Osteocyte (in vitro differentiated cells): ENCODE data around the gene GAD2. TPM values are rescaled to one million over a fixed set of nuclear protein-coding genes. Genes with fewer than 3 reads are reported as not detected.

Experiments
- DNase-seq: peaks from one replicate; pipeline ENCODE4 v3.0.0; 2021; ENCODE audit warnings: mixed read lengths; ENCODE audit not compliant: unreplicated experiment; ENCODE audit errors: extremely low spot score
- H3K27ac Mint-ChIP-seq: one replicate; pipeline ENCODE4 v1.8.0; 2021; ENCODE audit warnings: mild to moderate bottlenecking, mixed read lengths; ENCODE audit not compliant: unreplicated experiment
- H3K27me3 Mint-ChIP-seq: one replicate; pipeline ENCODE4 v1.8.0; 2021; ENCODE audit warnings: mixed read lengths; ENCODE audit not compliant: unreplicated experiment
- H3K36me3 Mint-ChIP-seq: one replicate; pipeline ENCODE4 v1.8.0; 2021; ENCODE audit warnings: mixed read lengths; ENCODE audit not compliant: unreplicated experiment
- H3K4me1 Mint-ChIP-seq: one replicate; pipeline ENCODE4 v1.8.0; 2021; ENCODE audit warnings: mixed read lengths; ENCODE audit not compliant: unreplicated experiment
- H3K4me3 Mint-ChIP-seq: one replicate; pipeline ENCODE4 v1.8.0; 2021; ENCODE audit warnings: mild to moderate bottlenecking, moderate library complexity, mixed read lengths; ENCODE audit not compliant: unreplicated experiment
- H3K9me3 Mint-ChIP-seq: one replicate; pipeline ENCODE4 v1.8.0; 2021; ENCODE audit warnings: mixed read lengths; ENCODE audit not compliant: unreplicated experiment
- total RNA-seq: library from RNA; stranded (reverse); gene quantifications from 2 replicates; pipeline ENCODE4 v1.2.1, GENCODE V29; 2021
- TF ChIP-seq, protein P1 (sequence below): fragments of 200-600 bp; sonication (generic); IDR thresholded peaks from 2 replicates; pipeline ENCODE4 v1.5.0; 2021; ENCODE audit warnings: antibody characterized with exemption, mild to moderate bottlenecking, moderate library complexity

Gene GAD2
- total RNA-seq, 1 donor from 2014 or later, result not detected

DNA sequence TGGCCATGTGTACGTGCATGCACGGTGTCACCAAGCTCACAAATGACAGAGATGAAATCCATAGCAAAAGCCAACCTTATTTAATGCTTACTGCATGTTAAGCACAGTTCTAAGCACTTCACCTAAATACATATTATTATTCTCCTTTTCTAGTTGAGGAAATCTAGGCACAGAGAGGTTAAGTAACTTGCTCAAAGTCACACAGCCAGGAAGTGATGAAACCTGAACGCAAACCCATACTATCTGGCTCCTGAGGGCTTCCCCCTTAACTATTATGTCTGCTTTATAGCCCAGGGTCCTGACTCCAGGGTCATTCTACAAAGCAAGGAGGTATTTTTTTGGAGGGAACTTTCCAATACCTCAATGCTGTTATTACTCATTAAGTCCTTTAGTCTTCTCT, 61.7 kb downstream of the GAD2 start:
- no peak for DNase-seq
- H3K4me1 Mint-ChIP-seq, result no peaks in the 10 kb centered on the region
- H3K27me3 Mint-ChIP-seq, result no peaks in the 10 kb centered on the region
- no peaks in the 10 kb centered on the region for H3K36me3 Mint-ChIP-seq
- TF ChIP-seq, protein P1, sequence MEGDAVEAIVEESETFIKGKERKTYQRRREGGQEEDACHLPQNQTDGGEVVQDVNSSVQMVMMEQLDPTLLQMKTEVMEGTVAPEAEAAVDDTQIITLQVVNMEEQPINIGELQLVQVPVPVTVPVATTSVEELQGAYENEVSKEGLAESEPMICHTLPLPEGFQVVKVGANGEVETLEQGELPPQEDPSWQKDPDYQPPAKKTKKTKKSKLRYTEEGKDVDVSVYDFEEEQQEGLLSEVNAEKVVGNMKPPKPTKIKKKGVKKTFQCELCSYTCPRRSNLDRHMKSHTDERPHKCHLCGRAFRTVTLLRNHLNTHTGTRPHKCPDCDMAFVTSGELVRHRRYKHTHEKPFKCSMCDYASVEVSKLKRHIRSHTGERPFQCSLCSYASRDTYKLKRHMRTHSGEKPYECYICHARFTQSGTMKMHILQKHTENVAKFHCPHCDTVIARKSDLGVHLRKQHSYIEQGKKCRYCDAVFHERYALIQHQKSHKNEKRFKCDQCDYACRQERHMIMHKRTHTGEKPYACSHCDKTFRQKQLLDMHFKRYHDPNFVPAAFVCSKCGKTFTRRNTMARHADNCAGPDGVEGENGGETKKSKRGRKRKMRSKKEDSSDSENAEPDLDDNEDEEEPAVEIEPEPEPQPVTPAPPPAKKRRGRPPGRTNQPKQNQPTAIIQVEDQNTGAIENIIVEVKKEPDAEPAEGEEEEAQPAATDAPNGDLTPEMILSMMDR, result no peak
- H3K9me3 Mint-ChIP-seq, result no peaks in the 10 kb centered on the region
- no peak overlapping the region for H3K27ac Mint-ChIP-seq
- H3K4me3 Mint-ChIP-seq, result no peak overlapping the region

GRCh38 chr10:26290236-26290635, 73.7 kb downstream of the GAD2 start:
- Mint-ChIP-seq H3K4me1 (no peaks in the 10 kb centered on the region), H3K36me3 (no peaks in the 10 kb centered on the region), H3K27ac (no peak overlapping the region), H3K9me3 (peaks cover 4% of the 10 kb centered on the region), H3K4me3 (no peak overlapping the region), H3K27me3 (no peaks in the 10 kb centered on the region)
- DNase-seq, result no peak
- TF ChIP-seq, protein P1, result no peak

DNA sequence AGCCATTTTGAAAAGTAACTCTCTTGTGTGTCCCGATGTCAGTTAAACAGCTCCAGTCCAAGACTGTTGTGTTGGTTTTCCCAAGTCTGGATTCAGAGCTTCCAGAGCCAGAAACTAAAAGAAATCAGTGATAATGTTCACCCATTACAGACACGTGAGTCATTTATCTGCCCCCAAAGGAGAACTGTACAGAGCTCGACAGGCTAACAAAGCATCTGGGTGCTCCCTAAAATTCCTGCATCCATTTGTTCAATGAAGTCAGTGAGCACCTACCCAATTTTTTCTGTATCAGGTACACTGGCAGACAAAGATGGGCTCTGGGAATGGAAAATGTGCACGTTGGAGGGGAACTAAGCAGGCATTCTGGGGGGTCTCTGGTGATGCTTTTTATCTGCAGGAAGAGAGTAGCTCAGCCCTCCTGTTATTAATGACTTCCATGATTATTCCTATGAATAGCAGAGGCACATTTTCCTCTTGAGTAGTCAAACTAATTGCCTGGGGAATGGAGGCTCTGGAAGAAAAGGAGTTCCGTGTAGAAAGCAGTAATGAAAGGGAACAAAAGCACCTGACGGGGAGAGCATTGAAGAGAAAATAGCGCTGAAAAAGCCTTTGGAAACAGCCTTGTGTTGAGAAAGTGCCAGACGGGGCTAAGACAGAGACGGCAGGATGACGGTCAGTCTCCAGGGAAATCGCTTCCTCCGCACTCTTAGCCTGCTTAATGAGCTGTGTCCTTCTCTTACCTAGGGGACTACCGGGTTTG, 75.3 kb downstream of the GAD2 start:
- H3K4me1 Mint-ChIP-seq, result no peaks in the 10 kb centered on the region
- H3K27me3 Mint-ChIP-seq, result no peaks in the 10 kb centered on the region
- no peak overlapping the region for H3K4me3 Mint-ChIP-seq
- no peak overlapping the region for H3K27ac Mint-ChIP-seq
- DNase-seq, result no peak
- H3K36me3 Mint-ChIP-seq, result no peaks in the 10 kb centered on the region
- TF ChIP-seq, protein P1, result no peak
- H3K9me3 Mint-ChIP-seq, result peaks cover 10% of the 10 kb centered on the region

DNA sequence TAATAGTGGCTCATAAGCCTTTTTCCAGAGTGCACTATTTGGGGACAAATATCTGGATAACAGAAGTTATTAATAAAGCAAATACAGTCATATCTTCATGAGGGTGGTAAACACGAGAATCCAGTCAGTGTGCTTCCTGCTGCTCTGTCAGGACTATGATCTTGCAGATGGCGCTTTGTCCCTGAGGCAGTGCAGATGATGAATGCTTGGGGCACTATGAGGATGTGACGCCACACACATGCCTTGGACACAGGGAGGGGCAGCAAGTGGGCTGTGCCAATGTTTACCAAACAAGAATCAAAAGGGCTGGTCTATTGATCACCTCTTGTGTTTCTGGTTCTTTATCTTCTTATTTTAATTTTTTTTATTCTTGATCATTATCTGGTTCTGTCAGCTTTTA, 79.8 kb downstream of the GAD2 start:
- Mint-ChIP-seq H3K4me1 (no peaks in the 10 kb centered on the region), H3K36me3 (no peaks in the 10 kb centered on the region), H3K27me3 (no peaks in the 10 kb centered on the region), H3K27ac (no peak overlapping the region), H3K4me3 (no peak overlapping the region), H3K9me3 (peaks cover 7% of the 10 kb centered on the region)
- TF ChIP-seq, protein P1, result no peak
- DNase-seq, result peak; percentile 21

GRCh38 chr10:26300001-26300400, 83.4 kb downstream of the GAD2 start:
- no peak overlapping the region for H3K27ac Mint-ChIP-seq
- no peaks in the 10 kb centered on the region for H3K4me1 Mint-ChIP-seq
- TF ChIP-seq, protein P1, result no peak
- H3K36me3 Mint-ChIP-seq, result no peaks in the 10 kb centered on the region
- DNase-seq, result no peak
- H3K9me3 Mint-ChIP-seq, result peaks cover 12% of the 10 kb centered on the region
- H3K27me3 Mint-ChIP-seq, result no peaks in the 10 kb centered on the region
- no peak overlapping the region for H3K4me3 Mint-ChIP-seq
